NCI-H345 (cell line): ENCODE measurements around the gene CAPN13.

Source experiments
- DNase-seq: peaks from one replicate; lab custom pipeline; 2025; lab: John Stamatoyannopoulos, UW

CAPN13 gene

GRCh38 chr2:30807249-30807648 is at the start of gene CAPN13:
Gene CAPN13 (minus strand): TSS chr2:30807446. CDS start chr2:30787325, 20,121 bp downstream.
- no peak for DNase-seq

- DNase-seq = no peak
Observed at GRCh38 chr2:30847841-30848240, 40.6 kb upstream of the CAPN13 start.

GRCh38 chr2:30847329-30847728 is 40.1 kb upstream of the CAPN13 start:
- no peak for DNase-seq

GRCh38 chr2:30828586-30828985 is 21.3 kb upstream of the CAPN13 start:
- DNase-seq = no peak

GRCh38 chr2:30826916-30827315 is 19.7 kb upstream of the CAPN13 start:
- DNase-seq = no peak

- DNase-seq = no peak
Observed at GRCh38 chr2:30826481-30826880, 19.2 kb upstream of the CAPN13 start.

GRCh38 chr2:30823452-30823851 is 16.2 kb upstream of the CAPN13 start:
- DNase-seq = peak; percentile 85

GRCh38 chr2:30821960-30822359 is 14.7 kb upstream of the CAPN13 start:
- no peak for DNase-seq

- no peak for DNase-seq
Observed at GRCh38 chr2:30820381-30821055, 13.3 kb upstream of the CAPN13 start.

- no peak for DNase-seq
Observed at GRCh38 chr2:30809938-30810337, 2.7 kb upstream of the CAPN13 start.

- DNase-seq = no peak
Observed at GRCh38 chr2:30808695-30809094, 1.4 kb upstream of the CAPN13 start.

GRCh38 chr2:30803281-30803680 is 4.0 kb downstream of the CAPN13 start:
- no peak for DNase-seq

- DNase-seq = no peak
Observed at GRCh38 chr2:30802611-30803010, 4.6 kb downstream of the CAPN13 start.

- DNase-seq = no peak
Observed at GRCh38 chr2:30801821-30802455, 5.3 kb downstream of the CAPN13 start.

GRCh38 chr2:30800159-30800558 is 7.1 kb downstream of the CAPN13 start:
- no peak for DNase-seq

- no peak for DNase-seq
Observed at GRCh38 chr2:30799366-30799765, 7.9 kb downstream of the CAPN13 start.

- DNase-seq = peak; percentile 84
Observed at GRCh38 chr2:30798536-30798991, 8.7 kb downstream of the CAPN13 start.

- no peak for DNase-seq
Observed at GRCh38 chr2:30797381-30798015, 9.7 kb downstream of the CAPN13 start.

- DNase-seq = no peak
Observed at GRCh38 chr2:30796699-30797098, 10.5 kb downstream of the CAPN13 start.

- no peak for DNase-seq
Observed at GRCh38 chr2:30792521-30792920, 14.7 kb downstream of the CAPN13 start.

- DNase-seq = no peak
Observed at GRCh38 chr2:30790879-30791278, 16.4 kb downstream of the CAPN13 start.

- DNase-seq = no peak
Observed at GRCh38 chr2:30789670-30790210, 17.5 kb downstream of the CAPN13 start.
